ENCODE measurements around the gene PDE8A.
"Not testable (repeated sequence)": the region's sequence is repeated elsewhere in the genome, so short reads cannot be mapped to it uniquely, and the experiment has no call there.

The PDE8A gene

DNA sequence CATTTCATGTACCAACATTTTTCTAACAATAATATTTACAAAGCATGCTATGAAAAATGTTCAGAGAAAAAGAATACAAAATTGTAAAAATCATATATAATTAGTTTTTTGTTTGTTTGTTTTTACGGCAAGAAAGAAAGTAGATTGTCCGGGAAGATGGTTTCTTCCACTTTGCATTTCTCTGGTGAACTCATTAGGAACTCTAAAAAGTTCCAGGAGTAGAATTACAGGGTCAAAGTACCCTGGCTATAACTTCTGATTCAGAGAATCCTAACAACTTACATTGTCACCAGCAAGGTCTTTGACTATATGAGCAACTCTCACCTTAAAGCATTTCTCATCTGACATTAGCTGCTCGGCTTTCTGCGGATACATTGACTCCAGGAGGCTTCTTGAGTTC lies 196.7 kb downstream of the PDE8A start:
- DNase-seq (ENCODE audit: low read depth): no peak

DNA sequence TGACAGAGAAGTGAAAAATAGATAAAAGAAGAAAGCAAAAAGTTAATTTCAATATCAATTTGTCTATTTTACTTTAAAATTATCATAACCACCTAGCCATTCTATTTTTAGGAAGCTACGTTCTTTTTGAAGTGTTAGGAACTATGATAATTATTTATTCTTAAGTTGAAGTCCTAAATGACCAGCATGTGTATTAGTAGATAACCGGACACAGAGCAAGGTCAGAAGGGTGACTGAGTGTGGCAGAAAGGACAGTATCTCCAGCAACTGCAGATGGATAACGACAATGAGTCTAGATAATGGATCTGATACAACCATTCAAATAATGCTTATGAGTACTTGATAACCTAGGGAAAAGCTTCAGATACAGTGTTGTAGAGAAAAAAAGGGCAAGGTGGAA lies 198.0 kb downstream of the PDE8A start:
- no peak for DNase-seq (ENCODE audit: low read depth)

DNA sequence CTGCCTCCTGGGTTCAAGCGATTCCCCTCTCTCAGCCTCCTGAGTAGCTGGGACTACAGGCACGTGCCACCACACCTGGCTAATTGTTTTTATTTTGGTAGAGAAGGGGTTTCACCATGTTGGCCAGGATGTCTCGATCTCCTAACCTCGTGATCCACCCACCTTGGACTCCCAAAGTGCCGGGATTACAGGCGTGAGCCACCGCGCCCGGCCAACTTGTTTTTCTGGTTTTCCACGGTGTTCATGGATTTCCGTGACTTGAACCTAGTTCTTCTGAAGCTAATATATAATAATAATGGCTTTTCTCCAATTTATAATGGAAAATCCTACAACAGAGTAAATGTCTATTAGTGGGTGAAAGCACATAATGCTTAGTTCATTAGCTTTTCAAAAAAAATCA lies 203.7 kb downstream of the PDE8A start:
- DNase-seq (ENCODE audit: low read depth): not testable (repeated sequence)

DNA sequence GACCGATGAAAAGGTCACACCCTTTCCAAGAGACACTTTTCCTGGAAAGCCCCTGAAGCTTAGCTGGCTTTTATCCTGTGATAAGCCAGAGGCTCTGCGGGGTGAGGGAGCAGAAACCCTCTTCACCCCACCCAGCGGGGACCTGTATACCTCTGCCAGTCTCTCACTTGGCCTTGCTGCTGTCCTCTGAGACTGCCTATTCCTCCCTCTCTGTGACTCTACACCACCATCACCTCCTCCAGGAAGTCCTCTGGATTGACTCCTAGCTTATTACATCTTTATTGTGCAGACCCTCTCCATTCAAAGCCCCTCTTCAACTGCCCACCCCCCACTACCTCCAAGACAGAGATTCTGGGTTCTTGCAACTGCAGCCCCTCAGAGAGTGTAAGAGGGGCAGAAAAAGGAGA lies 206.5 kb downstream of the PDE8A start:
- not testable (repeated sequence) for DNase-seq (ENCODE audit: low read depth)

Data from HS-5 (cell line).